ENCODE results near the gene PTPRN.

- no peak for TF ChIP-seq FOXJ3 (CRISPR knock-in tag; IDR thresholded peaks at IDR 0.05)
- no peak for TF ChIP-seq TAF15 (IDR thresholded peaks at IDR 0.05; ENCODE audit: low read depth, low read length)
Measured at GRCh38 chr2:219331560-219332213, 22.5 kb upstream of the PTPRN start.
